GM19324 (cell line): ENCODE measurements around the gene ALPI.
"Not testable (repeated sequence)": the region's sequence is repeated elsewhere in the genome, so short reads cannot be mapped to it uniquely, and the experiment has no call there.

ENCODE experiments used
- ATAC-seq: cut with Tn5 transposase; IDR thresholded peaks from one replicate; pipeline ENCODE4 v1.9.1; 2021; ENCODE audit warnings: mild to moderate bottlenecking, moderate library complexity; ENCODE audit not compliant: unreplicated experiment, low FRiP score

Gene ALPI

DNA sequence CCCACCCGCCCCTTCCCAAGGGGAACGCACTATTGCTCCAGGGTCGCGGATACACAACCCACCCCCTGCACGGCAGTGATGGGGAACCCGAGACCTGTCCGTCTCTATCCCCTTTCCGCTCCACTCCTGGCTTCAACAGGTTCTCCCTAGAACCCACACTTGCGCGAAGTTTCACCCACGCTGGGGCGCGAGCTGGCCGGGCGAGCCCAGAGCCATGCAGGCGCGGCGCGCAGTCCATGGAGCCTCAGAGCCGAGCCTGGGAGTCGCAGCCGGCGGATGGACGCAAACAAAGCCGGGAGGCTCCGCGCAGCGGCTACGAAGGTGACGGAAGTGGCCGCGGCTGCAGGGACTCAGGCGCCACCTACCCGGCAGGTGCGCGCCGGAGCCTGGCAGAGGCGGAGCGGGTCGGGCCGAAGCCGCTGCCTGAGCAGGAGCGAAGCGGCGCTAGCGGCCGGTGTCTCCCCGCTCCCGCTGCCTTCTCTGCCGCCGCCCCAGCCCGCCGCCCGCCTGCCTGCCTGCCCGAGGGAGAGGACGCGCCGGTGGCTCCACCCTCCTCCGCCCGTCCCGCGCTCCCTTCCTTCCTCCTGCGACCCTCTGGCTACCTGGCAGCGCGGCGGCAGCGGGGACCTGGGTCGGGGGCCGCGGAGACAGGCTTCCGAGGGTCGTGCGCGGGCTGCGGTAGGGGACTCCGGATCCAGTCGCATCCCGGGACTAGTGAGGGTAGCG is 35.3 kb upstream of the ALPI start:
- no peak for ATAC-seq

DNA sequence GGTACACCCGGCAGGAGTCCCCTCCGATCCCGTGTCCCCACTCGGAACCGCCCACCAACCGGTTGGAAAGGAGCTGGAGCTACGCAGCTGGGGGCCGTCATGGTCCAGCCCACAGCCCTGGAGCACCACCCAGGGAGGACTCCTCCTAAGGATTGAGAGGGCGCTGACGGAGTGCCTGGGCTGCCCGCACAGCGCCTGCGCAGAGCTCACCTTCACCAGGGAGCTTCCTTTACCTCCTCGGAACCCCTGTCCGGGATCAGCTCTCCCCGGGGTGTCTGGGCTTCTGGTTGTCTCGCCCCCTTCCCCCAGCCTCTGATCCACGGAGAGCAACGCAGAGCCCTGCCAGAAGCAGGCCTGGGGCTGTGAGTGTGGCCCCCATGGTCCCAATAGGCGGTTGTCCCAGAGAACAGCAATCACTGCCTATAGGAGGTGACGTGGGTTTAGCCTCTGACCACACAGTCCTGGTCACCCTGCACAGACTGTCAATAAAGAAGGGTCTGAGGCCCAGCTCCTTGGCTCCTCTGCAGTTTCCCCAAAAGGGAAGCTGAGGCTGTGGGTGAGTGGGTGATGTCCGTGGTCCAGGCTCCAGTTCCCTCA is 34.7 kb upstream of the ALPI start:
- ATAC-seq = no peak

DNA sequence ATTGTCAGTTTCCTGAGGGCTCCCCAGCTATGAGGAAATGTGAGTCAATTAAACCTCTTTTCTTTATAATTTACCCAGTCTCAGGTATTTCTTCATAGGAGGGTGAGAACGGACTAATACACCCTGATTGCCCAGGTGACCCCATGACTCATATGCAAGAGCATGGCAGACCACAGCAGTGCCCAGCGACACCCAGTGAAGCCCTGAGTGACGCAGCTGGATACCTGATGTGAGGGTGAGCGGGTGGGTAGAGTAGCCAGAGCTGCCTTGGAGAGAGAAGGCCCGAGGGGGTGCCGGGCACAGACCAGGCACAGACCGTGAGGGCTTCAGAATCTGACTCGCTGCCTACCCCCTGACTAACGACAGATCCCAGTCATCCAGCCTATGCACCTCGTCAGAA is 33.9 kb upstream of the ALPI start:
- no peak for ATAC-seq

DNA sequence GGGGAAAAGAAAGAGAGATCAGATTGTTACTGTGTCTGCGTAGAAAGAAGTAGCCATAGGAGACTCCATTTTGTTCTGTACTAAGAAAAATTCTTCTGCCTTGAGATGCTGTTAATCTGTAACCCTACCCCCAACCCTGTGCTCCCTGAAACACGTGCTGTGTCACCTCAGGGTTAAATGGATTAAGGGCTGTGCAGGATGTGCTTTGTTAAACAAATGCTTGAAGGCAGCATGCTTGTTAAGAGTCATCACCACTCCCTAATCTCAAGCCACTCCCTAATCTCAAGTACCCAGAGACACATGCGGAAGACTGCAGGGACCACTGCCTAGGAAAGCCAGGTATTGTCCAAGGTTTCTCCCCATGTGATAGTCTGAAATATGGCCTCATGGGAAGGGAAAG is 33.0 kb upstream of the ALPI start:
- ATAC-seq = not testable (repeated sequence)

DNA sequence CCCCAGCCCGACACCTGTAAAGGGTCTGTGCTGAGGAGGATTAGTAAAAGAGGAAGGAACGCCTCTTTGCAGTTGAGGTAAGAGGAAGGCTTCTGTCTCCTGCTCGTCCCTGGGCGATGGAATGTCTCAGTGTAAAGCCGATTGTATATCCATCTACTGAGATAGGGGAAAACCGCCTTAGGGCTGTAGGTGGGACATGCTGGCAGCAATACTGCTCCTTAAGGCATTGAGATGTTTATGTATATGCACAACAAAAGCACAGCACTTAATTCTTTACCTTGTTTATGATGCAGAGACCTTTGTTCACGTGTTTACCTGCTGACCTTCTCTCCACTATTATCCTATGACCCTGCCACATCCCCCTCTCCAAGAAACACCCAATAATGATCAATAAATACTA is 32.5 kb upstream of the ALPI start:
- ATAC-seq = not testable (repeated sequence)

DNA sequence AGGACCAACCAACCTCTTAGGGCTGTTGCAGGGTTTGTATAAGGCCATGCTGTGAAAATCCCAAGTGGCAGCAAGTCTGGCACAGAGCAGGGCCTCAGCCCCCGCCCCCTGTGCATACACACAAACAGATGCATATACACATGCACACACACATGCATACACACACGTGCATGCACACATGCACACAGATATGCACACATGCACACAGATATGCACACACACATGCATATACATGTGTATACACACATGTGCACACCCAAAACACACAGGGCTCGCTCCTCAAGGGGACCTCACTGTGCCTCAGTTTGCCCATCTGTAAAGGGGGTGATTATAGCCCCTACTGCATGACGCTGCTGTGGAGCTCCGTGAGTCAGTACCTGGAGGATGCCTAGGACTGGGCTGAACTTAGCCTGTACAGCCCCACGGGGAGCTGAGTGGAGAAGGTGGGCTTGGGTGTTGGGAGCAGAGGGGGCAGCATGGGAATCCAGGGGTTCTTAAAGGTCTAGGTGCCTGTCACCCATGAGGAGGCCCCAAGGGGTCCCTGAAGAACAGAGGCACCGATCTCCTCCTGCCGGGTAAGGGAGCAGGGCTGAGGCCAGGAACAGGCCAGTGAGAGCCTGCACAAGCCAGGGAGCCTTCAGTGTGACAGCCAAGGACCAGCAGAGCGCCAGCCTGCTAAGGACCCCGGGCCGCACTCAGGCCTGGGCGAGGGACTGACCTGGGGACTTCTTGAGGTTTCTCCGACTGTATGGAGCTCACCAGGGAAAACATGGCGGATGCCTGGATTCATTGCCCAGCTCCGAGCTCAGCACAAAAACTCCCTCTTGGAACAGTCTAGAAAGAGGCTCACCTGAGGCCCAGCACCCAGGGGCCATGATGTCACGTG is 24.0 kb upstream of the ALPI start:
- no peak for ATAC-seq

DNA sequence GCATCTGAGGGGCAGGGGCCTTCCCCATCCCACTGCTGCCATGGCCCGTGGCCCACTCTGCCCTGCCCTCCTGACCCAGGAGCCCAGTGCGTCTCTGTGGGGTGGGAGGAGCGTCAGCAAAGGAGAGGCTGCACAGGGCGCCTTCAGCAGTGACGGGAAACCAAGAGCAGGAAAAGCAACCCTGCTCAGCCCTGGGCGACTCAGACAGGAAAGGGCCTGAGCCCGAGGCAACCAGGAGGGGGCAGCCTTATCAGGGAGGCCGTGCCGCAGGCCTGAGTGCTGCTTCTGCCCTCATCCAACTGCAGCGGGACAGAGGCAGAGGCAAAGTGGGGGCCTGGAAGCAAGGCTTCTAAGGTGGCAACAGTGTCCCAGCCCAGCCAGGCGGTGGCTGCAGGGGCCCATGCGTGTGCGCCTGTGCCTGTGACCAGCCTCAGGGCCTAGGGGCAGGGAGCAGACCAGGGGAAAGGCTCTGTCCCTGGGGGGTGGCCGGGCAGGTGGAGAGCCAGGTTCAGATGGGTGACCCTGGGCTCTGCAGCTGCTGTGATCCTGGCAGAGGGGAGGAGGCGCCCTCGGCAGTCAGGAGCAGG is 23.3 kb upstream of the ALPI start:
- ATAC-seq = no peak

DNA sequence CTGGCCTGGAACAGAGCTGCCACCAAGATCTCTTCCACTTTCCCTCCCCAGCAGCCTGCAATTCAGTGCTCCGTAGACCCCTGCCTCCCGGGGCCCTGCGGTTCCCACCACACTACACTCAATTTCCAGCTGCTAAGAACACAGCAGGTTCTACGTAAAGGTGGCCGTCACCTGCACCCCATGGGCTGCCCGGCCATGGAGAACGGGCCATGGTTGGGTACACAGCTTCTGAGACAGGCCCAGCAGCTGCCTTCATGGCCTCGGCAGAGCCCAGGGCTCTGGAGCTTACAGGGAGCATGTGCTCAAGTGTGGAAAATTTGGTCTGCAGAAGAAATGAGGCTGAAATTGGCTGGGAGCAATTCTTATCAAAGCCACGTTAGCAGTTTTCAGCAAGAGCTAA is 22.3 kb upstream of the ALPI start:
- ATAC-seq = not testable (repeated sequence)

DNA sequence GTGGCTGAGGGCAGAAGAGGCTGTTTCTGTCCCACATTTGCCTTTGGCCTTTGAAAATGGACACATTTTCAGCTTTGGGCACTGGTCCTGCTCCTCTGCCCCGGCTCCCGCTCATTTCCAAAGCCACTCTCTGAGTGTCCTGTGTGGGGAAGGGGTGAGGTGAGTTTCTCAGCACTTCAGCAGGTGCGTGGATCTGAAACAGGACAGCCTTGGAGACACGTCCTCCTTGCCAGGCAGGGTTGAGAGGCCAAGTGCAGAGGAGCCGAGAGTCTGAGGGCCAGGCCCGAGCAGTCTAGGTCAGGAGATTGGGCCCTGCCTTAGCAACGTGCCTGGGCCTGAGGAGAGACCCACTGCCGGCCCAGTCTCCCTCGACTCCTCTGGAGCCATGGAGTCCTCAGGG is 21.9 kb upstream of the ALPI start:
- no peak for ATAC-seq

DNA sequence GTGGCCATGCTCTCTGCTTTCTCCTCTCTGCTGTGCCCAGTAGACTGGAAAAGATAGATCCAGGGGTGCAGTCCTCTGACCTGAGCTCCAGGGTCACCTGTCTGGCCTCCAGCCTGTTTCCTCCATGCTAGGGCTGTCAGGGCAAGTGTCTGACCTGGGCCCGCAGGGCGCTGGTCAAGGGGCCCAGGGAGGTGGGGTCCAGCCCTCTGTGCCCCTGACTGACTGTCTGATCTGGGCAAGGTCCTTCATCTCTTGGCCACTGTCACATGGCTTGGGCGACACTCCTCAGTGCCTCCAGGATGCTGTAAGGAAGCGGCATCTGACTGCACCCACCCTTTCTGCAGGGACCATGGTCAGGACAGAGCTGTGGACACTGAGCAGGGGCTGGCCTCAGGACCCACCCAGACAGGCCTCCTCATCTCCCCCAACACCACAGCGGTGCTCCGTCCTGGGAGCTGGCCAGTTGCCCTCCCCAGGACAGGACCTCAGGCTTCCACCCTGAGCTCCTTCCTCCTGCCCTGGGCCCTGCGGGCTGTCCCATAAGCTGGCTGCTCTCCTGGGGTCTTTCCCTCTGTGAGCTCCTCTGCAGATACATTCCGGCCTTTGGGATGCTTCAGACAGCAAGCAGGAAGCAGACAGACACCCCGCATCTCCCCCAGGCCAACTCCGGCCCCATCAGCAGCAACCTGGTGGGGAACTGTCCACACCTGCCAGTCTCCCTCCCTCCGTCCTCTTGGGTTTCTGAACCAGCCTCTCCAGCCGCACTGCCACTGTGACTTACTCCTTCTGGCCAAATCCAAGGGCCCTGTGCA is 21.2 kb upstream of the ALPI start:
- no peak for ATAC-seq

DNA sequence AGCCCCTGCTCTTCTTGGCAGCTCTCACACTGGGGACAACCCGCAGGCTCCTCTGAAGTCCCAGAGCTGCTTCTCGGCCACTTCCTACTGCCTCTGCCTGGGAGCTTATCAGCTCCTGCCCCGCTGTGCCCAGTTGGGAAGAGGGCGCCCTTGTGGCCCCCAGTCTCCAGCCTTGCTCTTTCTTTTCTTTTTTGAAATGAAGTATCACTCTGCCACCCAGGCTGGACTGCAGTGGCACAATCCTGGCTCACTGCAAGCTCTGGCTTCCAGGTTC is 20.6 kb upstream of the ALPI start:
- ATAC-seq = no peak

DNA sequence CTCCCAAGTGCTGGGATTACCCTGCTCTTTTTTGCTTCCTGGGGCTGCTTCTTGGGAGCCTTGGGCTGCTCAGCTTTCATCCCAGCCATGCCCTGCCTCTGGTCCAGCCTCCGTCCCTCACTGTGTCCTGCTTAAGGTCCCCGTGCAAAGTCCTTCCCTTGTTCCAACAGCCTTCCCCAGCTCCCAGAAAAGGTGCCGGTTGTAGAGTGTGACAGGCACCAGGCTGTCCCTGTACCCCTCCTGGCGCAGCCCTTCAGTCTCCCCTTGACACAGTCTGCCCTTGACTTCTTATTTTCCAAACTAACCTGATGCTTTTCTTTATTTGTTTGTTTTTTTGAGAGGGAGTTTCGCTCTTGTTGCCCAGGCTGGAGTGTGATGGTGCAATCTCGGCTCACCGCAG is 20.1 kb upstream of the ALPI start:
- ATAC-seq = no peak

DNA sequence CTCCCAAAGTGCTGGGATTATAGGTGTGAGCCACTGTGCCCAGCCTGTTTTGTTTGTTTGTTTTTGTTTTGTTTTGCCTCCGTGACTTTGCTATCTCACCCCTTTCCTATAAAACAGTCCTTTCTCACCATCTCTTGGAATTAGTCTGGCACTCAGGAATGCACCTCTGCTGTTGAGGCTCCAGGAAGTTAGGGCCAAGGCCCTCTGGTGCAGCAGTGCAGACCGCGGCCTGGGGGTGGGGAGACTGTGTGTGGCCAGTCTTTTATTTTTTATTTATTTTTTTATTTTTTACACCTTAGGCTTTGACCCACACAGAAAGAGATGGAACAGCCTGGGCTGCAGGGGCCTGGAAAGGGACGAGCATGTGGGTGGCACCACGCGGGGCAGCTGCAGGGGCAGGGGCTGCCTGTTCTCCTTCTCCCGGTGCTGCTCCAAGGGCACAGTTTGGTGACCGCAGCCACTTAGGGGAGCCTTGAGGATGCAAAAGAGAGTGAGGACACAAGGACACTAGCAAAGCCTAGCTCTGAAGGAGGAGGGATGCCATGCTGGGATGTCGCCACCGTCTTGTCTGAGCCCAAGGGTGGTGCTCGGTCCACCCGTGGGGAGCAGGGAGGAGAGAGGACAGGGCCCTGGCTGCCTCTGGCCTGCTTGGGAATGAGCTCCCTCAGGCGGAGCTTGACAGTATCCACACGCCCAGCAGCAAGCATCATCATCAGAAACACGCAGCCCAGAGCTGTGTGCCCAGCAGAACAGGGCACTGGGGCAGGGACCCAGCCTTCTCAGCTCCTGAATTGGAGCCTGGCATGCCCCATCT is 19.4 kb upstream of the ALPI start:
- no peak for ATAC-seq

DNA sequence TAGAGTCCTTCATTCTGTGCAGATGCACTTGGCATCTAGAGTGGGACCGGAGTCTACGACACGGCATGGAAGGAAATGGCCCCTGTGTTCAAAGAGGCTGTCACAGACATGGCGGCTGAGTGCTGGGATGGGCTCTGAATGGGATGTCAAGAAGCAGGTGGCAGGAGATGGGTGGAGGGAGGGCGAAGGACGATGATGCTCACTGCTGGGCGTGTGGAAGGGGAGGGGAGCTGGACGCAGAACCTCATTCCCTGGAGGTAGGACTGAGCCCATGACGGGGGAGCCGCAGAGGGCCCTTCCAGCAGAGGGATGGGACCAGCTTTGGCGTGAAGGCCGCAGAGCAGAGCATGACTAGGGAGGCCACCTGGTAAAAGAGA is 18.8 kb upstream of the ALPI start:
- ATAC-seq = no peak

DNA sequence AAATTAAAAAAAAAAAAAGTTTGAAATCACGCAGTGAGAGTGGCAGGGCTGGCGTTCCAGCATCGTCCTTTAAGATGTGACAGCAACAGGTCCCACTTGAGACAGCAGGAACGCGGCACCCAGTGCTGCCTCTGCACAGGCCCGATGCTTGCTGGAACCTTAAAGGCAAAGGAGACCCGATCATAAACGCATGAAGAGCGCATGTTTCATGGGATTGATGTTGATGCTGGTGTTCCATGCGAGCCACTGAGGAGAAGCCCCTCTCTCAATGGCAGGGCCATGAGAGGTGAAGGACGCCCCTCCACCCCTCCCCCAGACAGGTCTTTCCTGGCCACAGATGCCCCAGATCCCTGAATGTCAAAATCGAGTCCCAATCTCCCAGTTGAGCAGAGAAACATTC is 17.9 kb upstream of the ALPI start:
- ATAC-seq = no peak

DNA sequence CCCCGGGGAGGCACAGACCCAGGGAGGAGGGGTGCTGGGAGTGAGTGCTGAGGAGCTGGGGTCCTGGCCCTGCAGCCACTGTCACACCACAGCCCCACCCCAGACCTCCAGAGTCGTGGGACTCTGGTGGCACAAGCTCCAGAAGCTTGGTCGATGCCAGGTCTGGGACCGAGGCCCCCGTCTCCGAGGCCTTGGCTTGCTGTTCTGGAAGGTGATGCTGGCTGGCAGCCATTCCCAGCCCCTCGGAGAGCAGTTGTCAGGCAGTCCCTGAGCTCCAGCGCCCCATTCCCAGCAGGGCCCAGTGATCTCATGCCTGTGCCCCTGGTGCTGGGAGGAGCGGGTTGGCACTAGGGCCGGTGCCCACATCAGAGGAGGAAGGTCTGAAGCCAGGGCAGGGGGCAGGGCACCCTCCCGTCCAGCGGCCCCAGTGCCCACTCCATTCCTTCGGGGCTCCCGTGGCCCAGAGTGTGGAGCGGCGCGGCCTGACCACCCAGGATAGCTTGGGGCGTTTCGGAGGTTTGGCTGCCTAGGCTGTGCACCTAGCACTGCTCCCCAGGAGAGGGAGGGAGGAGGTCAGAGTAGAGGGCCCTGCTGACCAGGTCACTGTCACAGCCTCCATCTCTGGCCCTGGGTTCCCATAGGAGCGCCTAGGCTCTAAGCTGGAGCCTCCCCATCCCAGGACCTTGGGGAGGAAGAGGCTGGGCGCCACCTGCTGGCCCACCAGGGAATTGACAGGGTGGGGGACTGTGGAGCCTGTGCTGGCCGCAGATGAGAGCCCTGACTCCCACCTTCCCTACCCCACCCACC is 16.8 kb upstream of the ALPI start:
- no peak for ATAC-seq

DNA sequence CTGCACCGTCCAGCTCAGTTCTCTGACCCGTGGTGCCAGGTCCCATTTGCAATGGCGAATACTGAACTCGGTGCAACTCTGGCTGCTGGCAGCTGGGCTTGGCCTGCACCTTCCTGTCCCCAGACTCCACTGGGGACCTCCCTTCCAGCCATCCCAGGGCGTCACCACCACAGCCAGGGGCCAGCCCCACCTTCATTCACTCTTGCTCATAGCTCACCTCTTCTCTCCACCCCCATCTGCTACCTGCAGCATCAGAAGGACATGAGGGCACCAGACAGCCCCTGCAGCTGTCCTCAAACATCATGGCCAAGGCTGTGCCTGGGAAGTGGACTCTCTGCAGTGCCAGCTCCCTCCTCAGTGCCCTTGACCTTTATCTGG is 16.2 kb upstream of the ALPI start:
- ATAC-seq = no peak

DNA sequence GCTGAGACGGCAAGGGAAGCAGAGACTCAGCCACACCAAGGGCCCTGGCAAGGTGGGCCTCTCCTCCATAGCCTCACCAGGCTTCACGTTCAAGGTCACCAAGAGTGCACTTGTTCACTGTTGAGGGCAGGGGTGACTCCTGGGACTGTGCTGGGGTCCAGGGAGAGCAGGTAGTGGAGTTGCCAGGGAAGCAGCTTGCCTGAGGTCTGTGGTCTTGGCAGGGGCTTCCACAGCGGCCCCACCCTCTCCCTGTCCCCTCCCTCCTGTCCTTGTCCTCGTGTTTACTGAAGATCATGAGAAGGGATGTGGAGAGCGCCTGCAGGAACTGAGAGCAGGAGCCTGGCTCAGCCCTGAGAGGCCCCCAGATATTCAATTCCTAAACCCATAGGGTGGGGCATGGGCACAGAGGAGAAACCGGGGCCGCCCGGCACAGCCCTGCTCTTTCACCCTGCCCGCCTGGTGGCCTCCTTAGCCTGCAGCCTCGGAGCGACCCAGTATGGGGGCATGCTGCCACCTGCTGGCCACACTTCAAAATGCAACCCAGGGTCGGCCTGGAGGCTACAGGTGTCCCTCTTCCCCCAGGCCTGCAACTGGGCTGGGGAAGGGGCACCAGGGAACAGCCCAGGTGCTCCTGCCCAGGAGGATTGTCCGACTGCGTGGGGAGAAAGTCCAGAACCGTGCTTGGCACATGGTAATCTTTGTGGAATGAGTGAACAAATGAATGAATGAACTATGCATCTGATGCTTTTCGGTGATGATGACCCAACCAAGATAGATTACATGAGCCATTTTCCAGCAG is 15.5 kb upstream of the ALPI start:
- ATAC-seq = peak; percentile 53
